ENCODE data around the gene NAA20.

NAA20 gene

DNA sequence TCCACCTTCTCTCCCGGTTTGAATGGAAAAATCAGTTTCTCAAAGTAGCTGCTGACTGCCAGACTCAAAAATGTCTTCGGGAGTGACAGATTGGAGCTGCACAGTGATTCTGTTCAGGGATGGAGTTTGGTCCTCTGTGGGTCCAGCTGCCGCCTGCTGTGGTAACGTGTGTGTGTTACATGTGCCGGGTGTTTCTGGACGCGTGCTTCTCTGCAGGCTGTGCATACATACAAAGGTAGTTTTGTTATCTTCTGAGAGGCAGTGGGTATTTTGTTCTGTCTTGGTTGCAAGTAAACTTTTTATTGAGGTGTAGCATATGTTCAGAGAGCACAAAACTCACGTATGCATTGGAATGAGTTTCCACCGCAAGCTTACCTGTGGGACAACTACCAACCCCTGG is 41.3 kb upstream of the NAA20 start:
- Histone ChIP-seq H3K27ac (ENCODE audit: low read length) (no peak overlapping the region), H3K4me1 (ENCODE audit: insufficient read depth, low read length) (peaks cover 9% of the 10 kb centered on the region), H3K36me3 (ENCODE audit: insufficient read depth, low read depth, low read length) (no peaks in the 10 kb centered on the region), H3K27me3 (ENCODE audit: insufficient read depth, low read length) (no peaks in the 10 kb centered on the region), H3K9ac (ENCODE audit: low read depth, low read length) (no peak overlapping the region), H3K9me3 (ENCODE audit: insufficient read depth, low read depth, low read length) (no peaks in the 10 kb centered on the region), H3K4me3 (ENCODE audit: low read length) (no peak overlapping the region)

DNA sequence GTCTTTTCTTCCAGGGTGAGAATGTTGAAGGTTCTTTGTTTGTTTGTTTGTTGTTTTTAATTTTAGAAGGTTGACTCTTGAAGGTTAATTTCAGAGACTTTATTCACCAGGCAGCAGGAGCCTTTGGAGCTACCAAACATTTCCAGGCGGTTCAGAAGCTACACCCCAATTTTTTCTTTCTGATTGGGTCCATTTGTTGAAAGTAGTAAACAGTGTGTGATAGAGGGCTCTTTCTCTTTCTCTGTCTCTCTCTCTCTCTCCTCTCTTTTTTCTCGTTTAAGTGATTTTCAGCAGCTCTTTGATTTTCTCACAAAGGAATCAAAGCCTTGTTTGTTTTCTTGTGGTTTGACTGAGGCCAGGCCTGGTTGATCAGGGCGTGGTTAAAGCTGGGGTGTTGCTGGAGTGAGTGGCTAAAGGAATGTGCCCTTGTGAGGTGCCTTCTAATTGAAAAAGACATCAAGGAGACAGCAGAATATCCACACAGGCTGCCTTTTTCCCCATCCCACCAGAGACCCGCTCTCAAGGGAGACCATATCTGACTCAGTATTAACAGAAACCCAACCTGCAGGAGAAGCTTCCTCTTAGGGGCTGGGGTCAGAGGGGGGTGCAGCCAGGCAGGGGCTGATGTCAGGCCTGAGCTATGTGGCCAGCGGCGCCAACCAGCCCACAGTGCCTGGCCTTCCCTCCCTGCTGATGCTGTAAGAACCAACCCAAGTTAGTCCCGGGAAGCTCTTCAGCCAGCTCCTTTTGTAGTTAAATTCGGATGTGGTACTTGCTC is 40.4 kb upstream of the NAA20 start:
- no peak overlapping the region for H3K4me3 ChIP-seq (ENCODE audit: low read length)
- peaks cover 9% of the 10 kb centered on the region for H3K4me1 ChIP-seq (ENCODE audit: insufficient read depth, low read length)

DNA sequence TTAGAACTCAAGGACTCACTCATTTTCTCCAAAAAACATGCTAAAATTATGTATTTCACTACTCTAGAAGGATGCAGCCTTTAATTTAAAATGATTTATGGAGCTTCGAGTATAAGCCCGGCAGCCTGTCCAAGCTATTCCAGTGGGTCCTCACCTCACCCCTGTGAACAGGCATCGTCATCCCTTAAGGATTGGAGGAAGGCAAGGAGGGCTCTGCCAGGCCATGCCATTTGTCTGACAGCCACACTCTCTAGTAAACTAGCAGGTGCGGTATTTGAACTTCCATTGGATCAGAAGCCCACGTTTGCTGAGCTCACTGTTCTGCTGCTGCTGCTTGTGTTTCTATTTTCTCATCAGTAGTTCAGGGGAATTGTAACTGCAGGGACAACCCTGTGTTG is 39.8 kb upstream of the NAA20 start:
- Histone ChIP-seq H3K4me3 (ENCODE audit: low read length) (no peak overlapping the region), H3K27ac (ENCODE audit: low read length) (no peak overlapping the region), H3K9me3 (ENCODE audit: insufficient read depth, low read depth, low read length) (no peaks in the 10 kb centered on the region), H3K9ac (ENCODE audit: low read depth, low read length) (no peak overlapping the region), H3K36me3 (ENCODE audit: insufficient read depth, low read depth, low read length) (no peaks in the 10 kb centered on the region), H3K27me3 (ENCODE audit: insufficient read depth, low read length) (no peaks in the 10 kb centered on the region), H3K4me1 (ENCODE audit: insufficient read depth, low read length) (peaks cover 9% of the 10 kb centered on the region)

More for the DNA sequence above, 40.4 kb upstream of the NAA20 start:
- H3K9me3 ChIP-seq (ENCODE audit: insufficient read depth, low read depth, low read length) = no peaks in the 10 kb centered on the region
- no peaks in the 10 kb centered on the region for H3K27me3 ChIP-seq (ENCODE audit: insufficient read depth, low read length)
- H3K9ac ChIP-seq (ENCODE audit: low read depth, low read length) = no peak overlapping the region
- no peaks in the 10 kb centered on the region for H3K36me3 ChIP-seq (ENCODE audit: insufficient read depth, low read depth, low read length)
- no peak overlapping the region for H3K27ac ChIP-seq (ENCODE audit: low read length)

DNA sequence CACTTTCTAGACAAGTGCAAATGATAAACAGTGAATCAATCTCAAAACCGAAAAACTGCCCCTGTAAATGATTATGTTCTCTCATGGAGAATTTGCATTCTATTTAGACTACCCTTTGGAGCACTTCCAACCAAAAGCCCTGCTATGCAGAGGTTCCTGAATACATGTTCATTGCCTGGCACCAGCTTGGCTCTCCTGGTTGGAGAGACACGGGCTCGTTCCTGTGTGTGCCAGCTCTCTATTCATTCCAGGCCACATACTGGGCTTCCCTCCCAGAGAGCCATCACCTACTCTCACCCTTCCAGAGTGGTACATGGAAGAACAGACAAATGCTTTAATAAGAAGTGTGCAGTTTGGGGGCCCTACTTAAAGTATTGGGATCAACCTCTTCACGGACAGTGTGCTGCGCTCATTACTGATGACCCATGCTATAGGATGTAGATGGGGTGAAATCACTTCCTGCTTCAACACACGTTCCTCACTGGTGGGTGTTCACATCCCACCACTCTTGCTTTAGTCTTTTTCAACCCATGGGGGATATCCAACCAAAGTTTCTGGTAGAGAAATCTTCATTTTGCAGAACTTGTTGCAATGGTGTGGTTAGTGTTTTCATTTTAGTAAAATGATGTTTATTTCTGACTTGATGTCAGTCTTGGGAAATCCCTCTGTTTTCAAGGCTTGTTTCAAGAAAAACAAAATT is 38.5 kb upstream of the NAA20 start:
- Histone ChIP-seq H3K27ac (ENCODE audit: low read length) (no peak overlapping the region), H3K9ac (ENCODE audit: low read depth, low read length) (no peak overlapping the region), H3K27me3 (ENCODE audit: insufficient read depth, low read length) (no peaks in the 10 kb centered on the region), H3K4me1 (ENCODE audit: insufficient read depth, low read length) (peaks cover 9% of the 10 kb centered on the region), H3K36me3 (ENCODE audit: insufficient read depth, low read depth, low read length) (no peaks in the 10 kb centered on the region), H3K9me3 (ENCODE audit: insufficient read depth, low read depth, low read length) (no peaks in the 10 kb centered on the region), H3K4me3 (ENCODE audit: low read length) (no peak overlapping the region)

DNA sequence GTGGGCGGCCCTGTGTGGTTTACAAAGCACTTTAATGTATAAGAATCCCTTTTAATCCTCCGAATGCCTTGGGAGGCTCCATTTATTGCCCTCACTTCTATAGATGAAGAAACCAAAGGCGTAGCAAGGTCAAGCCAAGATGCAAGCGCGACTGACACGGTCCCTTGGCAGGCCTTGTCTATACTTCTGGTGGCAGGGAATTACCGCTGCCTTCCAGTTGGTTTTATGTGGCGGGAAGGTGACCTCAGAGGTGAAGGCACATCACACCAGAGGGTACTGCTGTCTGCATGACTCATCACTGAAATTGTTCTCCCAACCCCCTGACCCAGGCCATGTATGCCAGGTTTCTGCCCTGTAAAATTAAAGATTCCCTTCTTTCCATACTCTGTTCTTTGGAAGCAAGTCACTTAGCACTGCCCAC is 36.1 kb upstream of the NAA20 start:
- no peaks in the 10 kb centered on the region for H3K9me3 ChIP-seq (ENCODE audit: insufficient read depth, low read depth, low read length)
- no peaks in the 10 kb centered on the region for H3K27me3 ChIP-seq (ENCODE audit: insufficient read depth, low read length)
- H3K27ac ChIP-seq (ENCODE audit: low read length) = no peak overlapping the region
- H3K9ac ChIP-seq (ENCODE audit: low read depth, low read length) = no peak overlapping the region
- peaks cover 9% of the 10 kb centered on the region for H3K4me1 ChIP-seq (ENCODE audit: insufficient read depth, low read length)
- H3K36me3 ChIP-seq (ENCODE audit: insufficient read depth, low read depth, low read length) = no peaks in the 10 kb centered on the region
- H3K4me3 ChIP-seq (ENCODE audit: low read length) = no peak overlapping the region

DNA sequence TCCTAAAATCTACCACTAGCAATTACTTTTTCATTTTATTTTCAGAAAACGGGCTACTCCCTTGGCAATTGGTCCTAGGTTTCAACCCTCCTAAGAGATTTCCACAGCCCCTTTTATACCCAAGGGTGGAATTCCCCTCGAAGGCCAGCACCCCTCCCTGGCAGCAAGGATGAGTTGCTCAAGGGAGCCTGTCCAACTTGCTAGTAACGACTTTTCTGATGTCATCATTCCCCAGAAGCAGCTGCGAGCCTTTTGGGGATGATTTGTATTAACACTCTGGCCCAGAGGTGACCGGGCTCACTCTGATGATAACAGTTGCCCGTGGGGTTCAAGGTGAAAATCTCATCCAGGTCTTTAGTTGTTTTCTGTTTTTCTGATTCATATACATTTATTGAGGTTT is 30.7 kb upstream of the NAA20 start:
- H3K9ac ChIP-seq (ENCODE audit: low read depth, low read length) = no peak overlapping the region
- no peaks in the 10 kb centered on the region for H3K36me3 ChIP-seq (ENCODE audit: insufficient read depth, low read depth, low read length)
- H3K4me1 ChIP-seq (ENCODE audit: insufficient read depth, low read length) = 0 out of 2 replicates have a peak, but pooled peaks cover 3% of the 10 kb centered on the region

DNA sequence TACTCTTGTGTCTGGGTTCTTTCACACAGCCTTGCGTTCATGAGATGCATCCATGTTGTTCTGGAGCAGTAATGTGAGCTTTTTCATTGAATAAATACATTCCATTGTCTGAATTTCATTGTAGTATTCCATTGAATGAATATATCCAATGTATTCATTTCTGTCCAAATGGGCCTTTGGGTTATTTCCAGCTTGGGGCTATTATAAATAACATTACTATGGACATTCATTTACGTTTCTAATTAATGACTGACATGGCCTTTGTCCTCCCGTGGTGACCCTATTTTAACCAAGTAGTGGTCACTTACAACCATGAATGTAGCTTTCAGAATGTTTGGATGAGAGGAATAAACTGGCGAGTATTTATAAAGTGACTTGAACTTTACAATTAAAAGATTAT is 30.1 kb upstream of the NAA20 start:
- no peak overlapping the region for H3K4me3 ChIP-seq (ENCODE audit: low read length)
- H3K27ac ChIP-seq (ENCODE audit: low read length) = no peak overlapping the region
- H3K36me3 ChIP-seq (ENCODE audit: insufficient read depth, low read depth, low read length) = no peaks in the 10 kb centered on the region
- no peaks in the 10 kb centered on the region for H3K9me3 ChIP-seq (ENCODE audit: insufficient read depth, low read depth, low read length)
- no peaks in the 10 kb centered on the region for H3K27me3 ChIP-seq (ENCODE audit: insufficient read depth, low read length)
- H3K9ac ChIP-seq (ENCODE audit: low read depth, low read length) = no peak overlapping the region
- H3K4me1 ChIP-seq (ENCODE audit: insufficient read depth, low read length) = peaks cover 5% of the 10 kb centered on the region; the same call in 1 of the 2 replicates

More for the DNA sequence above, 30.7 kb upstream of the NAA20 start:
- no peak overlapping the region for H3K4me3 ChIP-seq (ENCODE audit: low read length)
- H3K27ac ChIP-seq (ENCODE audit: low read length) = no peak overlapping the region
- H3K9me3 ChIP-seq (ENCODE audit: insufficient read depth, low read depth, low read length) = no peaks in the 10 kb centered on the region
- H3K27me3 ChIP-seq (ENCODE audit: insufficient read depth, low read length) = no peaks in the 10 kb centered on the region

DNA sequence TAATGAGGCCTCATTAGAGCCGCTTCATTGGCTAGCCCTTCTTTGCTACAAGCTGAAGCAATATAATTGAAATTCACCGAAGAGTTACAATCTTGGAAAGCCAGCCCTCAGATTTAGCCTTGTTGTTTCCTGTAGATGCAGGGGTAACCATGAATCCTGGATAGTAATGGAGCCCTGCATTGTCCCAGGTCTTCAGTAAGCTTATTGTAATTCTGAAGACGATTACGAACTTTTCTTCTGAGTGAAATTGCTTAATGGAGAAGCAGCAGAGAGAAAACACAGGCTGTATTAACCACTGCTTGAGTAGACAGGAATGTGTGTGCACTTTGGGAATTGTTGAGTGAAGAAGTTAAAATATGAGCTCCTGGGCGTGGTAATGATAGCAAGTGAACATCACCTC is 26.3 kb upstream of the NAA20 start:
- H3K4me3 ChIP-seq (ENCODE audit: low read length) = no peak overlapping the region
- no peak overlapping the region for H3K9ac ChIP-seq (ENCODE audit: low read depth, low read length)
- H3K4me1 ChIP-seq (ENCODE audit: insufficient read depth, low read length) = peaks cover 12% of the 10 kb centered on the region; the same call in 1 of the 2 replicates
- H3K9me3 ChIP-seq (ENCODE audit: insufficient read depth, low read depth, low read length) = no peaks in the 10 kb centered on the region
- no peak overlapping the region for H3K27ac ChIP-seq (ENCODE audit: low read length)
- H3K36me3 ChIP-seq (ENCODE audit: insufficient read depth, low read depth, low read length) = no peaks in the 10 kb centered on the region
- no peaks in the 10 kb centered on the region for H3K27me3 ChIP-seq (ENCODE audit: insufficient read depth, low read length)

DNA sequence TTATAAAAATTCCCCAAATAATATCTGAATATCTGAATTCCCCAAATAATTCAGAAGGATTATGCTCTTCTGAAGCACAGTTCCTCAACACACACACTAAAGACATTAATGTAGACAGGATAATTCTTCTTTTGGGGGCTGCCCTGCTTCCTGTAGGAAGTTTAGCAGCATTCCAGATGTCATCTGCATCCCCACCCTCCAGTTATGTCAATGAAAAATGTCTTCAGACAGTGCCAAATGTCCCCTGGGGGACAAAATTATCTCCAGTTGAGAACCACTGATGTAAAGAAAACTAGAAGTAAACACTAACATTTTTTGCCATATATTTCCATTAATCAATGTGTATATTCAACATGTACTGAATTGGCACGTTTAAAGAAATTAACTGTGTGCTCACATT is 25.9 kb upstream of the NAA20 start:
- no peak overlapping the region for H3K4me3 ChIP-seq (ENCODE audit: low read length)
- no peaks in the 10 kb centered on the region for H3K27me3 ChIP-seq (ENCODE audit: insufficient read depth, low read length)
- H3K27ac ChIP-seq (ENCODE audit: low read length) = no peak overlapping the region
- no peaks in the 10 kb centered on the region for H3K9me3 ChIP-seq (ENCODE audit: insufficient read depth, low read depth, low read length)
- no peaks in the 10 kb centered on the region for H3K36me3 ChIP-seq (ENCODE audit: insufficient read depth, low read depth, low read length)
- no peak overlapping the region for H3K9ac ChIP-seq (ENCODE audit: low read depth, low read length)
- H3K4me1 ChIP-seq (ENCODE audit: insufficient read depth, low read length) = peaks cover 12% of the 10 kb centered on the region; the same call in 1 of the 2 replicates

DNA sequence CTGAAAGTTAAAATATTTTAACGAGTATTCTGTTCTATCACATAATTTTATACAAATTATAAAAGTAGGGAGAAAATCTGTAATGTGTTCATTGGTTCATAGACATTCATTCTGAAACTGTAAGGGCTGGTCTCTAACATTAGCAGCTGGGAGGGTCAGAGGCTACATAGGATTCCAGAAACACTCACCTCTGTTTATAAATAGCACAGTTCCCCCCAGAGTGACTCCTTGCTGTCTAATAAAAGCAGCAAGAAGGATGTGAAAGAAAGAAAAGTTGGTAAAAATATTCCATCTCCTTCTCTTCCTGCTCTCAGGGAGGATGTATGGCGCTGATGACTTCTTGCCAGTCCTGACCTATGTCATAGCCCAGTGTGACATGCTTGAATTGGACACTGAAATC is 25.3 kb upstream of the NAA20 start:
- no peak overlapping the region for H3K27ac ChIP-seq (ENCODE audit: low read length)
- no peak overlapping the region for H3K9ac ChIP-seq (ENCODE audit: low read depth, low read length)
- H3K4me3 ChIP-seq (ENCODE audit: low read length) = no peak overlapping the region
- H3K4me1 ChIP-seq (ENCODE audit: insufficient read depth, low read length) = peaks cover 12% of the 10 kb centered on the region; the same call in 1 of the 2 replicates
- no peaks in the 10 kb centered on the region for H3K9me3 ChIP-seq (ENCODE audit: insufficient read depth, low read depth, low read length)
- no peaks in the 10 kb centered on the region for H3K36me3 ChIP-seq (ENCODE audit: insufficient read depth, low read depth, low read length)
- no peaks in the 10 kb centered on the region for H3K27me3 ChIP-seq (ENCODE audit: insufficient read depth, low read length)

DNA sequence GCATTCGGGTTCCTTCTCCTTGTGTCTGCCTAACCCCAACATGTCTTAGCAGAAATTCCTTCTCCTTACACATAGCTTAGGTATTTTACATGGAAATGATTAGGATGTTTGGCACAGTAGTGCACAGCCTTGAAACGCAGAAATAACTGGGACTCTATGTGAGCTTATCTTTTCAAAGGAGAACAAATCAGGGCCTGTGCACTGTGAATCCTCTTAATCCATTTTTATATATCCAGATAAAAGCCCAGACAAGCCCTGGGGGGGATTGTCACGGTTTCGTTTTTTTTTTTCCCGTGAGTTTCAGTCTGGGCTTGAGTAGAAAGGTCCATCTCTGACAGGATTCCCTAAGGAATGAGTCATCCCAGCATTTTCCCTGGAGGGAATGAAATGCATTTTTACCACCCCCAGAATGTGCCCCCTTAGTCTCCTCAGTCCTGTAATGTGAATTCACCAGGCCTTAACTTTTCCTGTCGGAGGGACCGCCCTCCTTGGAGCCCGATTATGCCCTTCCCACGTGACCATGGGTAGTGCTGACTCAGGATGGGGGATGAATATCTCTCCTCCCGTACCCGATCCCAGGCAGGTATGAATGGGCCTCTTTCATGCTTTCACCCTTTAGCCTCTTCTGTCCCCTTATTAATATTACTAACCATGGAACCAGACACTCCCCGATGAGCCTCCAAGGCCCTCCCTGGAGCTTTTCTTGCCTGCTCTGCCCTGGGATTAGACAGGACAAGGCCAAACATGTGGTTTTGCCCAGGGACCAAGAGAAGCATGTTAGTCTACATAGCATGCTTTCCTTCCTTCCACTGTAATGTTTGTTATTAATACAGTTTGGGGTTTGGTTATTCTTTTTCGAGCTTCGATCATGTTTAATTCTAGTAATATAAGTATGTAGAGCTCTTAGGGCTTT is 23.9 kb upstream of the NAA20 start:
- H3K27me3 ChIP-seq (ENCODE audit: insufficient read depth, low read length) = no peaks in the 10 kb centered on the region
- no peaks in the 10 kb centered on the region for H3K36me3 ChIP-seq (ENCODE audit: insufficient read depth, low read depth, low read length)
- no peaks in the 10 kb centered on the region for H3K9me3 ChIP-seq (ENCODE audit: insufficient read depth, low read depth, low read length)
- H3K4me1 ChIP-seq (ENCODE audit: insufficient read depth, low read length) = peaks cover 12% of the 10 kb centered on the region; the same call in 1 of the 2 replicates
- no peak overlapping the region for H3K4me3 ChIP-seq (ENCODE audit: low read length)
- H3K9ac ChIP-seq (ENCODE audit: low read depth, low read length) = no peak overlapping the region
- H3K27ac ChIP-seq (ENCODE audit: low read length) = peak overlapping the region; percentile 37
